CD4-positive, alpha-beta memory T cell (primary cell): ENCODE measurements around the gene UROD. TPM values are rescaled to one million over a fixed set of nuclear protein-coding genes. Genes with fewer than 3 reads are reported as not detected.
A peak's percentile ranks its signal among the peaks of the same experiment; 100 is the strongest.

ENCODE experiments used
- CTCF ChIA-PET: fragments of 350-600 bp; sonication (Branson Sonifier 250); formaldehyde crosslinking; loops from one replicate; lab custom pipeline; 2021; ENCODE audit warnings: inconsistent platforms; ENCODE audit not compliant: partially characterized antibody; lab: Charles Lee
- POLR2A ChIA-PET: fragments of 350-600 bp; sonication (Branson Sonifier 250); formaldehyde crosslinking; loops from one replicate; lab custom pipeline; 2021; ENCODE audit not compliant: partially characterized antibody; lab: Charles Lee
- DNase-seq, 5 donors: peaks; one replicate each; pipeline versions ENCODE4 v3.0.0 to v3.0.0-alpha.2; 2020 to 2022; ENCODE audit warnings: mixed read lengths in 1 of 5
- H3K27ac ChIP-seq: one replicate; pipeline ENCODE4 v1.7.0; 2013; ENCODE audit warnings: low read depth, low read length
- H3K27me3 ChIP-seq: 2 replicates; pipeline ENCODE4 v1.7.0; 2013; ENCODE audit warnings: mild to moderate bottlenecking, low read length, moderate library complexity; ENCODE audit not compliant: insufficient read depth
- H3K36me3 ChIP-seq: 2 replicates; pipeline ENCODE4 v1.7.0; 2013; ENCODE audit warnings: mild to moderate bottlenecking, low read length, moderate library complexity; ENCODE audit not compliant: insufficient read depth
- H3K4me1 ChIP-seq: 2 replicates; pipeline ENCODE4 v1.7.0; 2013; ENCODE audit warnings: mild to moderate bottlenecking, low read length, moderate library complexity; ENCODE audit not compliant: insufficient read depth
- H3K4me3 ChIP-seq, 2 donors: one replicate each; pipeline ENCODE4 v1.7.0; 2013; ENCODE audit warnings: low read length in 2 of 2, mild to moderate bottlenecking in 1 of 2
- H3K9me3 ChIP-seq, 2 donors: one replicate each; pipeline ENCODE4 v1.7.0; 2013; ENCODE audit warnings: low read length in 2 of 2, control low read depth in 1 of 2; ENCODE audit not compliant: control insufficient read depth in 1 of 2
- H3K27ac Mint-ChIP-seq, 7 donors: one replicate each; pipeline ENCODE4 v1.8.0; 2020 to 2021; ENCODE audit warnings: mixed read lengths in 7 of 7, mild to moderate bottlenecking in 6 of 7, inconsistent platforms in 3 of 7, moderate library complexity in 3 of 7
- H3K27me3 Mint-ChIP-seq, 2 donors: one replicate each; pipeline ENCODE4 v1.8.0; 2020 to 2021; ENCODE audit warnings: mixed read lengths in 2 of 2
- H3K36me3 Mint-ChIP-seq, 2 donors: one replicate each; pipeline ENCODE4 v1.8.0; 2020 to 2021; ENCODE audit warnings: mixed read lengths in 2 of 2, inconsistent platforms in 1 of 2, mild to moderate bottlenecking in 1 of 2
- H3K4me1 Mint-ChIP-seq, 4 donors: one replicate each; pipeline ENCODE4 v1.8.0; 2020 to 2021; ENCODE audit warnings: mixed read lengths in 4 of 4, mild to moderate bottlenecking in 1 of 4
- H3K4me3 Mint-ChIP-seq, 8 donors: one replicate each; pipeline ENCODE4 v1.8.0; 2020 to 2021; ENCODE audit warnings: mixed read lengths in 8 of 8, mild to moderate bottlenecking in 7 of 8, moderate library complexity in 6 of 8, inconsistent platforms in 3 of 8
- H3K9me3 Mint-ChIP-seq, 8 donors: one replicate each; pipeline ENCODE4 v1.8.0; 2020 to 2021; ENCODE audit warnings: mixed read lengths in 8 of 8, mild to moderate bottlenecking in 5 of 8, inconsistent platforms in 3 of 8, moderate library complexity in 1 of 8
- intact Hi-C: fragments of 100-400 bp; cut with micrococcal nuclease; formaldehyde crosslinking; loops from one replicate; pipeline ENCODE4 v1.15.1; 2023
- polyA plus RNA-seq, 2 donors: library from polyadenylated mRNA; unstranded; fragments of 300-500 nt; fragmentation: Illumina TruSeq; gene quantifications; one replicate each; pipeline ENCODE4 v1.2.3, GENCODE V29; 2021
- total RNA-seq, 2 experiments: library from RNA; stranded (reverse); gene quantifications; one replicate each; pipeline ENCODE4 v1.2.3, GENCODE V29; 2021

The UROD gene
- total and polyA plus RNA-seq, 4 experiments from 2014 or later: 46.0 to 114 (median 64.6) TPM

DNA sequence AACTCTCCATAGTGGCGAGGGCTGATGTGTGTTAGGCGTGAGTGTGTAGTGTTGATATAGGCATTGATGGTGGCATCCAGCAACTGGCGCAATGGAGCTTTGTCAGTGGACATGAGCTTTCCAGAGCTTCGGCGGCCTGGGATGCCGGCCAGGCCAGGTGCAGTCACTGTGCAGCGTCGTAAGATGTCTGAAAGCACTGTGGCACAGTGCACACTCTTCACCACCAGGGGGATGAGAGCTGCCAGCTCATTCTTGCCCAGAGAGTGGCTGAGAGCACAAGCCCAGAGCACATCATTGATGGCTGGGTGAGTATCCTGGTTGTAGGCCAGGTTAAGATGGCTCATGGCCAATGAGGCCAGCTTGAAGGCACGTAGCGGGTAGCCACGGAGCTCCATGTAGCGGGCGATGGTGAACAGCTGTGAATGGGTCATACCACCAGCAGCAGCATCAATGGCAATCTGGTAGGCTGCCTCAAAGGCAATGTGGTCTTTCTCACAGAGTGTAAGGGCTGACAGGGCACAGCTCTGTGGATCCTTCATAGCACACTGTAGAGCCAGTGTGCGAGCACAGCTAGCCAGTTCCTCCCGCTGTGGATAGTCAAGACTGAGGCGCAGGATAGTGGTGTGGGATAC lies 6.7 kb downstream of the UROD start:
- intact Hi-C loops: loop anchor here (1.0 kb wide), 2 partner anchors 212 to 282 kb away; no protein-coding TSS in a partner anchor
- Mint-ChIP-seq H3K27ac (peak overlapping the region; percentile 4 to 80 (median 70)), H3K4me1 (peaks cover 9 to 18% (median 10%) of the 10 kb centered on the region in 4 donors), H3K27me3 (no peaks in the 10 kb centered on the region), H3K9me3 (no peaks in the 10 kb centered on the region), H3K4me3 (no peak overlapping the region), H3K36me3 (peaks cover 6 to 7% of the 10 kb centered on the region in 2 donors)
- Histone ChIP-seq H3K36me3 (no peaks in the 10 kb centered on the region), H3K27me3 (no peaks in the 10 kb centered on the region), H3K27ac (no peak overlapping the region), H3K9me3 (no peaks in the 10 kb centered on the region), H3K4me3 (no peak overlapping the region), H3K4me1 (no peaks in the 10 kb centered on the region)
- peak; percentile 49 to 66 (median 56) for DNase-seq
- CTCF ChIA-PET: interaction anchor here (0.5 to 13.1 kb wide), 27 partner anchors 9 to 552 kb away, joined by 3 to 388 read pairs (median 4); partner anchors contain the start of genes CCDC163, MMACHC, MUTYH and PLK3
- POLR2A ChIA-PET: interaction anchor here (0.6 to 1.8 kb wide), 7 partner anchors 212 to 474 kb away, joined by 3 to 13 read pairs (median 3); partner anchors contain the start of genes PLK3 and RPS8

DNA sequence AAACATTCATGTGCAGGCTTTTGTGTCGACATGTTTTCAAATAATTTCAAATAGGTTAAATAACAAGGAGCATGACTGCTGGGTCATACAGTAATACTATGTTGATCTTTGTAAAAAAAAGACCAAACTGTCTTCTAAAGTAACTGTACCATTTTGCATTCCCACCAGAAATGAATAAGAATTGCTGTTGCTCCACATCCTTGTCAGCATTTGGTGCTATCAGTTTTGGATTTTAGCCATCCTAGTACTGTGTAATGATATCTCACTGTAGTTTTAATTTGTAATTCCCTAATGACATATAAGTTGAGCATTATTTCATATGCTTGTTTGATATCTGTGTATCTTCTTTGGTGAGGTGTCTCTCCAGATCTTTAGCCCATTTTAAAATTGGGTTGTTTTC lies 11.6 kb downstream of the UROD start:
- H3K27me3 ChIP-seq: no peaks in the 10 kb centered on the region
- Mint-ChIP-seq H3K27me3 (no peaks in the 10 kb centered on the region), H3K27ac (no peak overlapping the region), H3K9me3 (no peaks in the 10 kb centered on the region), H3K4me3 (no peak overlapping the region), H3K36me3 (no peaks in the 10 kb centered on the region), H3K4me1 (peaks cover 0 to 2% (median 1%) of the 10 kb centered on the region in 4 donors)
- H3K36me3 ChIP-seq: no peaks in the 10 kb centered on the region
- ChIA-PET CTCF (no interaction called here), POLR2A (no interaction called here)
- no peak overlapping the region for H3K27ac ChIP-seq
- H3K9me3 ChIP-seq: no peaks in the 10 kb centered on the region
- no peak for DNase-seq
- intact Hi-C loops: no loop called here
- H3K4me1 ChIP-seq: no peaks in the 10 kb centered on the region
- H3K4me3 ChIP-seq: no peak overlapping the region

DNA sequence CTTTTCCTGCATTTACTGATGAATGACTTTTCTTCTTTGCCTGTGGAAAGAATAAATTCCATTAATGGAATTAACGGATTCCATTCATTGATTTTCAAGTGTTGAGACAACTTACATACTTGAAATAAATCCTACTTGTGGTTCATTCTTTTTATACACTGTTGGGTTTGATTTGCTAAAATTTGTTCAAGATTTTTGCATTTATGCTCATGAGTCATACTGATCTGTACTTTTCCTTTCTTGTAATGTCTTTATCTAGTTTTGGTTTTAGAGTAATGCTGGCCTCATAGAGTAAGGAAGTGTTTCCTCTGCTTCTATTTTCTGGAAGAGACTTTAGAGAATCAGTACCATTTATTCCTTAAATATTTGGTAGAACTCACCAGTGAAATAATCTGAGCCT lies 14.4 kb downstream of the UROD start:
- Histone ChIP-seq H3K4me3 (no peak overlapping the region), H3K4me1 (no peaks in the 10 kb centered on the region), H3K9me3 (no peaks in the 10 kb centered on the region), H3K27me3 (no peaks in the 10 kb centered on the region), H3K36me3 (no peaks in the 10 kb centered on the region), H3K27ac (no peak overlapping the region)
- Mint-ChIP-seq H3K27ac (peak overlapping the region in 1 of 7 donors; percentile 54), H3K36me3 (peaks cover 0 to 5% of the 10 kb centered on the region in 2 donors), H3K4me1 (peaks cover 0 to 1% (median 0%) of the 10 kb centered on the region in 4 donors), H3K4me3 (no peak overlapping the region), H3K9me3 (no peaks in the 10 kb centered on the region), H3K27me3 (no peaks in the 10 kb centered on the region)
- ChIA-PET CTCF (no interaction called here), POLR2A (no interaction called here)
- intact Hi-C loops: no loop called here
- no peak for DNase-seq

DNA sequence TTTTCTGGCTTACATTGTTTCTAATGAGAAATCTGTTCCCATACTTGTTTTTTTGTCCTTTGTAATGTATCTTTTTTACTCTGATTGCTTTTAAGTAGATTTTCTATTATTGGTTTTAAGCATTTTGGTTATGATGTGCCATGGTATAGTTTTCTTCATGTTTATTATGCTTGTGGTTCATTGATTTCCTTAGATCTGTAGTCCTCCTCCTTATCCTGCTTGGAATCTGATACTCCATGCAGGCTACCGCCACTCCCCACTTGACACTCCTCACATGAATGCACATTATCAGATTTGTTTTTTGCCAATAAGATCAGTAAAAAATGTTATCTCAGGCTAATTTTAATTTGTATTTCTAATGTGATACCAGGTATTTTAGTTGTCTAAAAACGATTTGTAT lies 20.8 kb downstream of the UROD start:
- H3K9me3 ChIP-seq: no peaks in the 10 kb centered on the region
- H3K27me3 ChIP-seq: no peaks in the 10 kb centered on the region
- POLR2A ChIA-PET: no interaction called here
- intact Hi-C loops: no loop called here
- DNase-seq: no peak
- H3K9me3 Mint-ChIP-seq: no peaks in the 10 kb centered on the region
- CTCF ChIA-PET: interaction anchor here (0.9 to 1.2 kb wide), 2 partner anchors 24 to 266 kb away, joined by 3 read pairs; no protein-coding TSS in a partner anchor
- no peaks in the 10 kb centered on the region for H3K36me3 ChIP-seq
- no peak overlapping the region for H3K27ac ChIP-seq
- no peak overlapping the region for H3K4me3 Mint-ChIP-seq
- no peak overlapping the region for H3K4me3 ChIP-seq
- H3K27ac Mint-ChIP-seq: peak overlapping the region in 1 of 7 donors; percentile 60
- H3K4me1 Mint-ChIP-seq: no peaks in the 10 kb centered on the region
- peaks cover 14 to 15% of the 10 kb centered on the region in 2 donors for H3K36me3 Mint-ChIP-seq
- no peaks in the 10 kb centered on the region for H3K4me1 ChIP-seq
- H3K27me3 Mint-ChIP-seq: no peaks in the 10 kb centered on the region

DNA sequence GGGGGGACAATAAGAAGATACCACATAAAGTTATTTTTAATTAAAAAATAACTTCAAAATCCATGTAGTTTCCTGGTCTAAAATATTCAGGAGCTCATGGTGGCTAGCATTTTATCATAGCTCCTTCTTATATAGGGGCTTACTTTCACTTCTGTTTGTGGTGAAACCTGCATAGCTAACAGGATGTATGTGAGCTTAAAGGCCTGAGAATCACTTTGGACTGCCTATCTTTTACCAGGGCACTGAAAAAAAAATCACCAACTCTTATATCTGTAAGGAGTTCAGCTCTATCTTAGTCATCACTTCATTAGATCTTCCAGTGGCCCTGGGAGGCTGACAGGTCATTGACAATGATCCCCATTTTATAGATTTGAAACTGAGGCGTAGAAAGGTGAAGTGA lies 21.3 kb downstream of the UROD start:
- Histone ChIP-seq H3K27ac (no peak overlapping the region), H3K27me3 (no peaks in the 10 kb centered on the region), H3K4me1 (no peaks in the 10 kb centered on the region), H3K9me3 (no peaks in the 10 kb centered on the region), H3K4me3 (no peak overlapping the region), H3K36me3 (no peaks in the 10 kb centered on the region)
- H3K27me3 Mint-ChIP-seq: no peaks in the 10 kb centered on the region
- no peaks in the 10 kb centered on the region for H3K4me1 Mint-ChIP-seq
- H3K4me3 Mint-ChIP-seq: no peak overlapping the region
- POLR2A ChIA-PET: no interaction called here
- H3K36me3 Mint-ChIP-seq: peaks cover 17 to 20% of the 10 kb centered on the region in 2 donors
- H3K9me3 Mint-ChIP-seq: no peaks in the 10 kb centered on the region
- intact Hi-C loops: no loop called here
- CTCF ChIA-PET: interaction anchor here (0.9 to 1.3 kb wide), 3 partner anchors 10 to 265 kb away, joined by 3 read pairs; no protein-coding TSS in a partner anchor
- no peak overlapping the region for H3K27ac Mint-ChIP-seq
- DNase-seq: no peak

DNA sequence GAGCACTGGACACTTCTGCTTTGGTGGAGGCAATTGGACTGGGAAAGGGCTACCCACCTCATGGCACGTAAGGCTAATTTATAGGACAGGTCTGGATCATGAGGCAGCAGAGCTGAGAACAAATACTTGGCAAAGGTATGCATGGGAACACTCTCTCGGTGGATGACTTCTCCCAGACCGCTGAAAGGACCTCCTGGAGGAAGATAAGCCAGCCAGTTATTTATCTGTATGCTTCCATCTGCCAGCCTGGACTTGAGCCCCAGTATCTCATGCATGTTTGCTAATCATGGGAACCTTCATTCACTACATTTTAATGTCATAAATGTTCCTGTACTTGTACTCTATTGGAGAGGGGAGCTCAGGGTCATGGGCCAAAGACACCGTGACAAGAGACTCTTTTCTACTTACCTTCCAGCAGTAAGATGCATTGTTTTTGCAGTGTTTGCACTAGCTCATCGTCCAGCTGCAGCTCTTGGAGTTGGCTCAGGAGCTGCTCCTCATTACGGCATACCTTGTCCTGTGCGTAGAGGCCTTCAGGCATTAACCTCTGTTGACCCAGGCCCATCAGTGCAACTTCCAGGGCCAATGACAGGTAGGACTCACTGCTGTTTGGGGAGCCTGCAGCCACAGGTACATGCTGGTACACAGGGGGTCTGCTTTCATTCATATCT lies 23.7 kb downstream of the UROD start:
- intact Hi-C loops: no loop called here
- H3K4me1 ChIP-seq: no peaks in the 10 kb centered on the region
- DNase-seq: no peak
- no peaks in the 10 kb centered on the region for H3K36me3 ChIP-seq
- H3K9me3 ChIP-seq: no peaks in the 10 kb centered on the region
- Mint-ChIP-seq H3K4me3 (no peak overlapping the region), H3K36me3 (peaks cover 17% of the 10 kb centered on the region in 2 donors), H3K27ac (no peak overlapping the region), H3K4me1 (no peaks in the 10 kb centered on the region), H3K9me3 (no peaks in the 10 kb centered on the region), H3K27me3 (no peaks in the 10 kb centered on the region)
- no peak overlapping the region for H3K27ac ChIP-seq
- no peaks in the 10 kb centered on the region for H3K27me3 ChIP-seq
- CTCF ChIA-PET: interaction anchor here (0.9 to 1.5 kb wide), 2 partner anchors 17 to 20 kb away, joined by 3 to 4 read pairs; no protein-coding TSS in a partner anchor
- POLR2A ChIA-PET: no interaction called here
- H3K4me3 ChIP-seq: no peak overlapping the region

DNA sequence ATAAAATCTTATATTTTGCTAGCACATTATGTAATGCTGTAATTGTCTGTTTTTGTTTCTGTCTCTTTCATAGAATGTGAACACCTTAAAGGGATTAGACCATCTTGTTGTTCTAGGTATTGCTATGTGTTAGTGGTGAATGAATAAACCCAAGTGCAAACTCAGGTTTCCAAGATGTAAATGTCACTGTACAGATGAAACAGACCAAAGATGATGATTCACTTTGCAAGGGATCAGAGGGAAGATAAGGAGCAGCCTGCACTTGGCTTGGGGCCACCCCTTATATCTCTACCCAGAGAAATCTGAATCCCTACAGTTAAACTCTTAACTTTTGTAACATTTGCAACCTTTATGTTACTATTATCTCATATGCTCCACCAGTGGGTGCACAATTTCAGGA lies 25.4 kb downstream of the UROD start:
- H3K4me3 ChIP-seq: no peak overlapping the region
- ChIA-PET POLR2A (no interaction called here), CTCF (no interaction called here)
- Mint-ChIP-seq H3K4me1 (no peaks in the 10 kb centered on the region), H3K27me3 (no peaks in the 10 kb centered on the region), H3K36me3 (peaks cover 24 to 27% of the 10 kb centered on the region in 2 donors), H3K4me3 (no peak overlapping the region), H3K27ac (no peak overlapping the region), H3K9me3 (no peaks in the 10 kb centered on the region)
- H3K4me1 ChIP-seq: no peaks in the 10 kb centered on the region
- intact Hi-C loops: no loop called here
- H3K27me3 ChIP-seq: no peaks in the 10 kb centered on the region
- no peaks in the 10 kb centered on the region for H3K9me3 ChIP-seq
- no peak for DNase-seq
- H3K36me3 ChIP-seq: no peaks in the 10 kb centered on the region
- H3K27ac ChIP-seq: no peak overlapping the region
